ENCODE results near the gene PKD1L1.

PKD1L1 gene

DNA sequence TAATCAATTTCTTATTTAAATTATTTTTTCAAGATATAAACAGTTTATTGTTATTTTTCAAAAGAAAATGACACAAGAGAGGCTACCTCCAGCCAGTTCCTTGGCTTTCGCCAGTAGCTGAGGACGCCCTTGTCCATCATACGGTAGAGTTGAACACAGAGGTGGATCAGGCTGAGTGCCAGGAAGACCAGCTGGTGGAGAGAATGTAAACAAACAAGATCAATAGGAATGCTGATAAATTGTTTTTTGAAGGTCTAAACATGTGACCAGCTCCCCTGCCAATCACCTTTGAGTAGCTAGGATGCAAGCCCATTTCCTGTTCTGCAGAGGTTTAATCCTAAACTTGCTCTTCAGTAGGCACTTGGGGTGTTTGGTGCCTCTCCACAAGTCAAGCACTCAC, 138.9 kb downstream of the PKD1L1 start:
- no peak overlapping the region for H3K27ac ChIP-seq
- TF ChIP-seq, protein P1, sequence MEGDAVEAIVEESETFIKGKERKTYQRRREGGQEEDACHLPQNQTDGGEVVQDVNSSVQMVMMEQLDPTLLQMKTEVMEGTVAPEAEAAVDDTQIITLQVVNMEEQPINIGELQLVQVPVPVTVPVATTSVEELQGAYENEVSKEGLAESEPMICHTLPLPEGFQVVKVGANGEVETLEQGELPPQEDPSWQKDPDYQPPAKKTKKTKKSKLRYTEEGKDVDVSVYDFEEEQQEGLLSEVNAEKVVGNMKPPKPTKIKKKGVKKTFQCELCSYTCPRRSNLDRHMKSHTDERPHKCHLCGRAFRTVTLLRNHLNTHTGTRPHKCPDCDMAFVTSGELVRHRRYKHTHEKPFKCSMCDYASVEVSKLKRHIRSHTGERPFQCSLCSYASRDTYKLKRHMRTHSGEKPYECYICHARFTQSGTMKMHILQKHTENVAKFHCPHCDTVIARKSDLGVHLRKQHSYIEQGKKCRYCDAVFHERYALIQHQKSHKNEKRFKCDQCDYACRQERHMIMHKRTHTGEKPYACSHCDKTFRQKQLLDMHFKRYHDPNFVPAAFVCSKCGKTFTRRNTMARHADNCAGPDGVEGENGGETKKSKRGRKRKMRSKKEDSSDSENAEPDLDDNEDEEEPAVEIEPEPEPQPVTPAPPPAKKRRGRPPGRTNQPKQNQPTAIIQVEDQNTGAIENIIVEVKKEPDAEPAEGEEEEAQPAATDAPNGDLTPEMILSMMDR (conservative IDR thresholded peaks at IDR 0.05), result no peak

DNA sequence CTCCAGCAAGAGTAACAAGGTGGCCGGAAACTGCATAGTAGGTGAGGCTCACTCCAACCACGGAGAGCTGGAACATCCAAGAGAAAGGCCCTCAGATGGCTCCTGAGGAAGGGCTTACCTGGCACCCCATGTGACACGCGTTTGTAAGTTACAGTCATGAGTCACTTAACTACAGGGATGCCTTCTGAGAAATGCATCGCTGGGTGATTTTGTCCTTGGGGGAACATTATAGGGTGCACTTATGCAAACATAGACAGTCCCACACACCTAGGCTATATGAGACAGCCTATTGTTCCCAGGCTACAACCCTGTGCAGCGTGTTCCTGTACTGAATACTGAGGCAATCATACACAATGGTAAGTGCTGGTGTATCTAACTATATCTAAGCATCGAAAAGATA, 139.9 kb downstream of the PKD1L1 start:
- TF ChIP-seq, protein P1 (conservative IDR thresholded peaks at IDR 0.05), result no peak
- H3K27ac ChIP-seq, result no peak overlapping the region

DNA sequence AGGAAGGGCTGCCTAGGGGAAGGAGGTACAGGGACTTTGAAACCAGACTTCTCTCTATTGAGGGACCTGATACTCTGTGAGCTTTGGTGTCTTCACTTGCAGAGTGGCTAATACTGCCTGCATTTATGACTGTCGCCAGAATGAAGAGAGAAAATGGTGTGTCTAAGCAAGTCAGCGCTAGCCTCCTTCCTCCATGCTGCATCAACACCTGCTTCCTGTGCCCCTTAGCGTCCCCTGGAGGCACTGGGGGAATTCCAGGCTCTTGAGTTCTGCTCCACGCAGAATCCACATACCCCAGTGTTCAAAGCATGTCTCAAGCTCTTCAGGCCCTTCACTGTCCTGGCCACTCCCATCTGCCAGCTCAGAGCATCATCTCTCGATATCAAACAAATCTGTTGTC, 140.5 kb downstream of the PKD1L1 start:
- TF ChIP-seq, protein P1 (conservative IDR thresholded peaks at IDR 0.05), result no peak
- no peak overlapping the region for H3K27ac ChIP-seq

DNA sequence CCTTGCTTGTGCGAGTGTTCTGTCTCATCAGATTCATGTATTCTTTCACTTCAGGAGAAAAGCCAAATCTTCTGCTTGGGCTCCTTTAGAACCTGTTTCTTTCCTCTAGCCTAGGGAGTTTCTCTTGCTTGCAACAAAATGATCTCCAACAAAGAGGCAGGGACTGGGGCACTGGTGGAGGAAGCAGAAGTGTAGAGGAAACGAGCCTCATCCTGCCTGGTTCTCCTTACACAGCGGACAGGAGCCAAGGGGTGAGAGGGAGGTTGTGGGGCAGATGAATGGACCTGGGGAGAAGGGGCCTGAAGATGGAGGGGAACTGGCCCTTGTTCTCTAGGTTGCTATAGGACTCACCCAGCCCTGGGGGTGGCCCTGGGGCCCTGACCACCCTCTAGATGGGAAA, 141.1 kb downstream of the PKD1L1 start:
- TF ChIP-seq, protein P1 (conservative IDR thresholded peaks at IDR 0.05), result no peak
- peak overlapping the region; percentile 38 for H3K27ac ChIP-seq

DNA sequence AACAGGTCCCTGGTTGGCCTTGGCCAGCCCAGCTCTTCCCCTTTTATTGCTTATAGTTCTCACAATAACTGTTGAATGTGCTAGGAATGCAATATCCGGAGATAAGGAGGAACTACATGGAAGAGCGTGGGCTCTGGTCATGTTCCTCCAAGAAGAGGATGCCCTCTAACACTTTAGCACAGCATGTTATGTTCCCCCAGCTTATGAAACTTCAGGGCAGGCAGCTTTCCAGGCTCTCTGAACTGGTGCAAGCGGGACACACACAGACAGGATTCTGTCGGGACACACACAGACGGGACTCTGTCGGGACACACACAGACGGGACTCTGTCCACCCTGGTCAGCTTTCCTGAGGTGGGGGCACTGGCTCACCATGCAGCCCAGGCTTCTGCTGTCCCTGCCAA, 141.6 kb downstream of the PKD1L1 start:
- TF ChIP-seq, protein P1 (conservative IDR thresholded peaks at IDR 0.05), result no peak
- peak overlapping the region; percentile 38 for H3K27ac ChIP-seq

DNA sequence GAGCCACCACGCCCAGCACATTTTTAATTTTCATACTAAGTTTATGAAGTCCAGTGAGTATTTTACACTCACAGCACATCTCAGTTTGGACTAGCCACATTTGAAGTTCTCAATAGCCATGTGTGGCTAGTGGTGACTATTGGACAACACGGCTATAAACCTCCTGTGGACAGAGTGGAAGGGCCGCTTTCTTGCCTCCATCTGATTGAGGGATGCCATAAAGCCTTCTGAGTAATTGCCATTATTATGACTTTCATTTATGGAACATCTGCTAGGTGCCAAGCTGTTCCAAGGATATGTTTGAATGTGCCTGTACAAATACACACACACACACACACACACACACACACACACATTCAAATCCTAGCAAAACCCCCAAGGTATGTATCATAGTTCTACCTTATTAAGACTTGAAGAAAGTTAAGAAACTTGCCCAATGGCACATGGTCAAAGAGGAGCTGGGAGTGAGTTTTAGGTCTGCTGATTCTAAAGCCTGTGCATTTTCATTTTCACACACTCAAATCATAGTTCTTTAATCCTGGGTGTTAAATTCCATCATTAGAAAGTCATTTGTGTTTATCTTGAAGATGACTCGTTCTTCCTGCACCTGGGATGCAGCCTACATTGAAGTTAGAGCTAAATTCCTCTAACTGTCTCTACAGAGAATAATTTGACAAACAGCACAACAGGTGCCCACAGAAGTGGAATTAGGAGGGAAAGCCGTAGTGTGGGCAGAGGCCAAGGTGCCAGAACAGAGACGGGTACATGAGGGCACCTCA, 143.3 kb downstream of the PKD1L1 start:
- no peak overlapping the region; the same call in 1 of the 2 replicates for H3K27ac ChIP-seq
- TF ChIP-seq, protein P1 (conservative IDR thresholded peaks at IDR 0.05), result no peak

DNA sequence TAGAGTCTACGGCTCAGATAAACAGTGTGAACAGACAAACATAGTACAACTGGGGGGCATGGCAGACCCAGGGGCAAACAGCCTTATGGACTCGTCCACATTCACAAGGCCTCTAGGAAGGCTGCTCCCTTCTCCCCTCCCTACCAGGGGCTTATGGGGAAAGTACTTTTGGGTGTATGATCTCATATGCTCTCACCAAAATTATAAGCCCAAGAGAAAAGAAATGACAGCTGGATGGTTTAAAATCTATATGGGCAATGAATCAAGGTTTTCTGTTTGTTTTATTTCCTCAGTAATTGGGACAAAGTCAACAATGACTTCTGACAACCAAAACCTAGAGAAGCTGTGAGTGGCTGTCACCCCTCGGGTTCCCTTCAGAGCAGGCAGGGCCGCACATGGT, 144.4 kb downstream of the PKD1L1 start:
- TF ChIP-seq, protein P1 (conservative IDR thresholded peaks at IDR 0.05), result no peak
- H3K27ac ChIP-seq, result no peak overlapping the region

Data from VCaP (cell line).